NT2/D1 (cell line): ENCODE measurements around the gene PDE1C.

Experiments
- DNase-seq: peaks from one replicate; pipeline ENCODE4 v3.0.0-alpha.2; 2011; ENCODE audit warnings: low read depth, low spot score
- H3K27me3 ChIP-seq: 2 replicates; pipeline ENCODE4 v1.6.0; 2011; ENCODE audit warnings: mild to moderate bottlenecking; ENCODE audit not compliant: insufficient read length, insufficient read depth
- H3K36me3 ChIP-seq: 2 replicates; pipeline ENCODE4 v1.6.1; 2011; ENCODE audit warnings: mild to moderate bottlenecking, low read length, mixed read lengths; ENCODE audit not compliant: insufficient read depth, insufficient read length
- H3K4me1 ChIP-seq: 2 replicates; pipeline ENCODE4 v1.5.1; 2011; ENCODE audit not compliant: insufficient read depth, insufficient read length
- H3K4me3 ChIP-seq: 2 replicates; pipeline ENCODE4 v1.5.1; 2011; ENCODE audit warnings: low read depth; ENCODE audit not compliant: insufficient read length
- H3K9ac ChIP-seq: 2 replicates; pipeline ENCODE4 v1.6.0; 2011; ENCODE audit warnings: low read depth; ENCODE audit not compliant: insufficient read length
- H3K9me3 ChIP-seq: 2 replicates; pipeline ENCODE4 v1.5.1; 2011; ENCODE audit warnings: mild to moderate bottlenecking, low read length; ENCODE audit not compliant: insufficient read depth
- SUZ12 ChIP-seq: IDR thresholded peaks from 2 replicates; pipeline ENCODE4 v1.6.1; 2011; ENCODE audit not compliant: insufficient read length, insufficient read depth; ENCODE audit errors: extremely low read depth
- YY1 ChIP-seq: IDR thresholded peaks from 2 replicates; pipeline ENCODE4 v1.6.1; 2011; ENCODE audit not compliant: insufficient read length, insufficient read depth
- ZNF274 ChIP-seq: IDR thresholded peaks from 2 replicates; pipeline ENCODE4 v1.6.1; 2011; ENCODE audit warnings: mild to moderate bottlenecking, low read depth, low read length

The PDE1C gene

GRCh38 chr7:31991406-31991805 is 78.8 kb downstream of the PDE1C start:
- TF ChIP-seq ZNF274: no peak
- no peak for TF ChIP-seq SUZ12
- TF ChIP-seq YY1: no peak
- H3K27me3 ChIP-seq: no peaks in the 10 kb centered on the region
- no peaks in the 10 kb centered on the region for H3K9me3 ChIP-seq
- no peak overlapping the region for H3K4me3 ChIP-seq
- H3K36me3 ChIP-seq: no peaks in the 10 kb centered on the region
- H3K4me1 ChIP-seq: no peaks in the 10 kb centered on the region
- no peak overlapping the region for H3K9ac ChIP-seq
- no peak for DNase-seq

- no peaks in the 10 kb centered on the region for H3K36me3 ChIP-seq
- no peak overlapping the region for H3K4me3 ChIP-seq
- H3K9me3 ChIP-seq: no peaks in the 10 kb centered on the region
- TF ChIP-seq SUZ12 (no peak), YY1 (no peak), ZNF274 (no peak)
- no peak overlapping the region for H3K9ac ChIP-seq
- H3K27me3 ChIP-seq: no peaks in the 10 kb centered on the region
- no peak for DNase-seq
- H3K4me1 ChIP-seq: no peaks in the 10 kb centered on the region
Observed at GRCh38 chr7:31986878-31987518, 83.2 kb downstream of the PDE1C start.

GRCh38 chr7:31982962-31983361 is 87.2 kb downstream of the PDE1C start:
- no peak for DNase-seq
- Histone ChIP-seq H3K36me3 (no peaks in the 10 kb centered on the region), H3K27me3 (no peaks in the 10 kb centered on the region), H3K9ac (no peak overlapping the region), H3K4me1 (no peaks in the 10 kb centered on the region), H3K4me3 (no peak overlapping the region), H3K9me3 (no peaks in the 10 kb centered on the region)
- TF ChIP-seq ZNF274 (no peak), SUZ12 (no peak), YY1 (no peak)

GRCh38 chr7:31981874-31982390 is 88.3 kb downstream of the PDE1C start:
- Histone ChIP-seq H3K36me3 (no peaks in the 10 kb centered on the region), H3K9me3 (no peaks in the 10 kb centered on the region), H3K27me3 (no peaks in the 10 kb centered on the region), H3K9ac (no peak overlapping the region), H3K4me1 (no peaks in the 10 kb centered on the region), H3K4me3 (no peak overlapping the region)
- DNase-seq: no peak
- no peak for TF ChIP-seq SUZ12
- TF ChIP-seq YY1: no peak
- TF ChIP-seq ZNF274: no peak

GRCh38 chr7:31979690-31980330 is 90.4 kb downstream of the PDE1C start:
- Histone ChIP-seq H3K9ac (no peak overlapping the region), H3K9me3 (no peaks in the 10 kb centered on the region)
- no peak for TF ChIP-seq YY1

GRCh38 chr7:31975546-31975945 is 94.7 kb downstream of the PDE1C start:
- Histone ChIP-seq H3K36me3 (no peaks in the 10 kb centered on the region), H3K9ac (no peak overlapping the region), H3K4me3 (no peak overlapping the region), H3K4me1 (no peaks in the 10 kb centered on the region), H3K9me3 (no peaks in the 10 kb centered on the region), H3K27me3 (no peaks in the 10 kb centered on the region)
- no peak for DNase-seq
- TF ChIP-seq YY1 (no peak), ZNF274 (no peak), SUZ12 (no peak)

More at GRCh38 chr7:31979690-31980330, 90.4 kb downstream of the PDE1C start:
- H3K4me1 ChIP-seq: no peaks in the 10 kb centered on the region
- H3K4me3 ChIP-seq: no peak overlapping the region
- H3K36me3 ChIP-seq: no peaks in the 10 kb centered on the region
- no peak for DNase-seq
- no peaks in the 10 kb centered on the region for H3K27me3 ChIP-seq

- no peak overlapping the region for H3K9ac ChIP-seq
- H3K9me3 ChIP-seq: no peaks in the 10 kb centered on the region
- H3K4me3 ChIP-seq: no peak overlapping the region
- no peak for DNase-seq
- no peaks in the 10 kb centered on the region for H3K36me3 ChIP-seq
- H3K4me1 ChIP-seq: no peaks in the 10 kb centered on the region
- TF ChIP-seq SUZ12: no peak
- TF ChIP-seq ZNF274: no peak
- TF ChIP-seq YY1: no peak
- H3K27me3 ChIP-seq: no peaks in the 10 kb centered on the region
Observed at GRCh38 chr7:31974351-31974750, 95.9 kb downstream of the PDE1C start.
